ENCODE data around the gene GNB5.

DNA sequence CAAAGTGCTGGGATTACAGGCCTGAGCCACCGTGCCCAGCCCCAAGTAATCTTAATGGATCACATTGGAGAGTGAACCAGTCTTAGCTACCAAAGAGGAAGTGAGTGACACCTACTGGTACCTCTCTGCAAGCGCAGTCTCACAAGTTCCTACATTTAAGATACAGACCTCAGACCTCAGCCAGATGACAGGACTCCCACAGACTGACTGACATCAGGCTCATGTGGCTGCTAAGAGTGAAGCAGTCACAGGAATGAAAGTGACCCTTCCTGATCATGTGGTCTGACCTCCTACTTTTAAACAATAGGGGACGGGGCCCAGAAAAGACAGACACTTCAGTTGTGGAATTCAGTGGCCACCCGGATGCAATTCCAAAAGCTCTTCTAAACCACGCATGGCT is 36.3 kb upstream of the GNB5 start:
- TF ChIP-seq, protein P1, sequence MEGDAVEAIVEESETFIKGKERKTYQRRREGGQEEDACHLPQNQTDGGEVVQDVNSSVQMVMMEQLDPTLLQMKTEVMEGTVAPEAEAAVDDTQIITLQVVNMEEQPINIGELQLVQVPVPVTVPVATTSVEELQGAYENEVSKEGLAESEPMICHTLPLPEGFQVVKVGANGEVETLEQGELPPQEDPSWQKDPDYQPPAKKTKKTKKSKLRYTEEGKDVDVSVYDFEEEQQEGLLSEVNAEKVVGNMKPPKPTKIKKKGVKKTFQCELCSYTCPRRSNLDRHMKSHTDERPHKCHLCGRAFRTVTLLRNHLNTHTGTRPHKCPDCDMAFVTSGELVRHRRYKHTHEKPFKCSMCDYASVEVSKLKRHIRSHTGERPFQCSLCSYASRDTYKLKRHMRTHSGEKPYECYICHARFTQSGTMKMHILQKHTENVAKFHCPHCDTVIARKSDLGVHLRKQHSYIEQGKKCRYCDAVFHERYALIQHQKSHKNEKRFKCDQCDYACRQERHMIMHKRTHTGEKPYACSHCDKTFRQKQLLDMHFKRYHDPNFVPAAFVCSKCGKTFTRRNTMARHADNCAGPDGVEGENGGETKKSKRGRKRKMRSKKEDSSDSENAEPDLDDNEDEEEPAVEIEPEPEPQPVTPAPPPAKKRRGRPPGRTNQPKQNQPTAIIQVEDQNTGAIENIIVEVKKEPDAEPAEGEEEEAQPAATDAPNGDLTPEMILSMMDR (IDR thresholded peaks at IDR 0.05; ENCODE audit: poor library complexity, severe bottlenecking): peak; percentile 88
- TF ChIP-seq POLR2AphosphoS5 (IDR thresholded peaks at IDR 0.05): no peak
- TF ChIP-seq, protein P2, sequence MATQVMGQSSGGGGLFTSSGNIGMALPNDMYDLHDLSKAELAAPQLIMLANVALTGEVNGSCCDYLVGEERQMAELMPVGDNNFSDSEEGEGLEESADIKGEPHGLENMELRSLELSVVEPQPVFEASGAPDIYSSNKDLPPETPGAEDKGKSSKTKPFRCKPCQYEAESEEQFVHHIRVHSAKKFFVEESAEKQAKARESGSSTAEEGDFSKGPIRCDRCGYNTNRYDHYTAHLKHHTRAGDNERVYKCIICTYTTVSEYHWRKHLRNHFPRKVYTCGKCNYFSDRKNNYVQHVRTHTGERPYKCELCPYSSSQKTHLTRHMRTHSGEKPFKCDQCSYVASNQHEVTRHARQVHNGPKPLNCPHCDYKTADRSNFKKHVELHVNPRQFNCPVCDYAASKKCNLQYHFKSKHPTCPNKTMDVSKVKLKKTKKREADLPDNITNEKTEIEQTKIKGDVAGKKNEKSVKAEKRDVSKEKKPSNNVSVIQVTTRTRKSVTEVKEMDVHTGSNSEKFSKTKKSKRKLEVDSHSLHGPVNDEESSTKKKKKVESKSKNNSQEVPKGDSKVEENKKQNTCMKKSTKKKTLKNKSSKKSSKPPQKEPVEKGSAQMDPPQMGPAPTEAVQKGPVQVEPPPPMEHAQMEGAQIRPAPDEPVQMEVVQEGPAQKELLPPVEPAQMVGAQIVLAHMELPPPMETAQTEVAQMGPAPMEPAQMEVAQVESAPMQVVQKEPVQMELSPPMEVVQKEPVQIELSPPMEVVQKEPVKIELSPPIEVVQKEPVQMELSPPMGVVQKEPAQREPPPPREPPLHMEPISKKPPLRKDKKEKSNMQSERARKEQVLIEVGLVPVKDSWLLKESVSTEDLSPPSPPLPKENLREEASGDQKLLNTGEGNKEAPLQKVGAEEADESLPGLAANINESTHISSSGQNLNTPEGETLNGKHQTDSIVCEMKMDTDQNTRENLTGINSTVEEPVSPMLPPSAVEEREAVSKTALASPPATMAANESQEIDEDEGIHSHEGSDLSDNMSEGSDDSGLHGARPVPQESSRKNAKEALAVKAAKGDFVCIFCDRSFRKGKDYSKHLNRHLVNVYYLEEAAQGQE (IDR thresholded peaks at IDR 0.05; ENCODE audit: borderline replicate concordance): no peak

Data from neural cell (in vitro differentiated cells).